Gastroesophageal sphincter (tissue), 4 donors: Measurements from ENCODE around the gene C6orf52. TPM values are rescaled to one million over a fixed set of nuclear protein-coding genes. Genes with fewer than 3 reads are reported as not detected.
"Not testable (repeated sequence)": the region's sequence is repeated elsewhere in the genome, so short reads cannot be mapped to it uniquely, and the experiment has no call there.

ENCODE experiments used
- ATAC-seq: fragments of 150-250 bp; one replicate; pipeline ENCODE4 v1.9.1; 2016; ENCODE audit warnings: mild to moderate bottlenecking, moderate library complexity
- H3K27ac ChIP-seq, 4 donors: fragments of 200-600 bp; sonication (generic) in 3 of 4; 1 replicate in 3 of 4; 2 replicates in 1 of 4; pipeline ENCODE4 v1.5.1; 2016 to 2019
- H3K27me3 ChIP-seq: fragments of 200-600 bp; sonication (generic); one replicate; pipeline ENCODE4 v1.5.1; 2019
- H3K36me3 ChIP-seq, 2 donors: fragments of 200-600 bp; sonication (generic); one replicate each; pipeline ENCODE4 v1.5.1; 2019; ENCODE audit warnings: control low read depth in 1 of 2
- H3K4me1 ChIP-seq, 3 donors: fragments of 200-600 bp; sonication (generic); 1 replicate in 2 of 3; 2 replicates in 1 of 3; pipeline ENCODE4 v1.5.1; 2016 to 2019; ENCODE audit warnings: control low read depth in 2 of 3
- H3K4me3 ChIP-seq, 2 donors: fragments of 200-600 bp; sonication (generic); one replicate each; pipeline ENCODE4 v1.5.1; 2019; ENCODE audit warnings: mild to moderate bottlenecking in 1 of 2, moderate library complexity in 1 of 2
- H3K9me3 ChIP-seq, 3 donors: fragments of 200-600 bp; sonication (generic); one replicate each; pipeline ENCODE4 v1.5.1; 2017 to 2019; ENCODE audit warnings: control low read depth in 2 of 3
- CTCF ChIP-seq, 4 experiments: fragments of 200-600 bp in 2 of 4; fragments of 450-650 bp in 2 of 4; sonication (generic) in 1 of 4; IDR thresholded peaks; one replicate each; pipeline ENCODE4 v1.5.1; 2017 to 2019; ENCODE audit warnings: antibody characterized with exemption in 4 of 4, mild to moderate bottlenecking in 2 of 4, moderate library complexity in 2 of 4
- EP300 ChIP-seq: sonication (generic); formaldehyde crosslinking; IDR thresholded peaks from one replicate; pipeline ENCODE4 v1.6.1; 2017; ENCODE audit warnings: antibody characterized with exemption, mild to moderate bottlenecking
- POLR2A ChIP-seq, 2 donors: fragments of 450-650 bp; IDR thresholded peaks; one replicate each; pipeline ENCODE4 v1.6.1; 2017; ENCODE audit warnings: antibody characterized with exemption in 2 of 2, mild to moderate bottlenecking in 2 of 2, moderate library complexity in 1 of 2
- POLR2AphosphoS5 ChIP-seq: sonication (generic); formaldehyde crosslinking; IDR thresholded peaks from one replicate; pipeline ENCODE4 v1.6.1; 2017; ENCODE audit warnings: antibody characterized with exemption
- WGBS, 2 donors: methylation state at CpG; one replicate each; pipeline ENCODE4 v1.1.5; 2018; ENCODE audit warnings: low coverage in 1 of 2; 5-methylcytosine and 5-hydroxymethylcytosine counted together
- total RNA-seq, 4 donors: library from RNA; depleted of rRNA; stranded (reverse); fragments of >200 nt; gene quantifications; one replicate each; pipeline ENCODE4 v1.1.0, GENCODE V29; 2016

C6orf52 gene
- total RNA-seq, 4 donors from 2014 or later = 2.5 TPM; not detected in 3

GRCh38 chr6:10662742-10663141 is 31.7 kb downstream of the C6orf52 start:
- TF ChIP-seq EP300 (no peak), POLR2AphosphoS5 (no peak), POLR2A (IDR thresholded peaks at IDR 0.05) (no peak), CTCF (IDR thresholded peaks at IDR 0.05) (no peak)
- H3K9me3 ChIP-seq = no peaks in the 10 kb centered on the region
- H3K27ac ChIP-seq = no peak overlapping the region
- 83 to 100% methylated on average over 1 to 2 of the region's 2 CpGs for WGBS, 2 donors
- H3K27me3 ChIP-seq = no peaks in the 10 kb centered on the region
- H3K4me3 ChIP-seq = no peak overlapping the region
- ATAC-seq = no peak
- H3K36me3 ChIP-seq = no peaks in the 10 kb centered on the region
- peaks cover 0 to 3% (median 0%) of the 10 kb centered on the region in 3 donors for H3K4me1 ChIP-seq

DNA sequence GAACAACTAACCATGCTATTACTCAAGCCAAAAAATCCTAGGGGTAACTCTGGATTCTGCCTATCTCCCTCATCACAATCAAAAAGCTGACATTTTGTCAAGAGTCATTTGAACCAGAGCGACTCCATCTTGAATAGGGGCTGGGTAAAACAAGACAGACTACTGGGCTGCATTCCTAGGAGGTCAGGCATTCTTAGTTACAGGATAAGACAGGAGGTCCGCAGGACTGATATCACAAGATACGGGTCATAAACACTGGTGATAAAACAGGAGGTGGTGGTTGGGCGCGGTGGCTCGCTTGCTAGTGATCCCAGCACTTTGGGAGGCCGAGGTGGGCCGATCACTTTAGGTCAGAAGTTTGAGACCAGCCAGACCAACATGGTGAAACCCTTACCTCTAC is 32.2 kb downstream of the C6orf52 start:
- Histone ChIP-seq H3K4me1 (peaks cover 0 to 5% (median 0%) of the 10 kb centered on the region in 3 donors), H3K36me3 (no peaks in the 10 kb centered on the region), H3K9me3 (no peaks in the 10 kb centered on the region), H3K27ac (no peak overlapping the region), H3K4me3 (no peak overlapping the region), H3K27me3 (no peaks in the 10 kb centered on the region)
- ATAC-seq = no peak
- TF ChIP-seq EP300 (no peak), POLR2AphosphoS5 (no peak), CTCF (IDR thresholded peaks at IDR 0.05) (no peak), POLR2A (IDR thresholded peaks at IDR 0.05) (no peak)
- 87 to 97% methylated on average over 3 to 5 of the region's 8 CpGs for WGBS, 2 donors

GRCh38 chr6:10660431-10661191 is 33.8 kb downstream of the C6orf52 start:
- H3K27ac ChIP-seq, H3K4me1 ChIP-seq, H3K36me3 ChIP-seq, H3K4me3 ChIP-seq, H3K9me3 ChIP-seq, H3K27me3 ChIP-seq, ATAC-seq: not testable (repeated sequence)
- 84 to 95% methylated on average over 7 of the region's 11 CpGs for WGBS, 2 donors

- Histone ChIP-seq H3K27ac (peak overlapping the region in 1 of 4 donors; percentile 74), H3K27me3 (no peaks in the 10 kb centered on the region), H3K4me1 (peaks cover 0 to 5% (median 0%) of the 10 kb centered on the region in 3 donors), H3K9me3 (no peaks in the 10 kb centered on the region), H3K4me3 (peak overlapping the region; percentile 40 to 41), H3K36me3 (no peaks in the 10 kb centered on the region)
- ATAC-seq = no peak
- TF ChIP-seq POLR2AphosphoS5 (no peak), CTCF (IDR thresholded peaks at IDR 0.05) (no peak), POLR2A (IDR thresholded peaks at IDR 0.05) (no peak), EP300 (no peak)
- 53% methylated on average over 7 of the region's 48 CpGs; no CpG with 5 or more reads in 1 of the 2 donors for WGBS, 2 donors
These were observed 34.6 kb downstream of the C6orf52 start for GRCh38 chr6:10659699-10660348.

DNA sequence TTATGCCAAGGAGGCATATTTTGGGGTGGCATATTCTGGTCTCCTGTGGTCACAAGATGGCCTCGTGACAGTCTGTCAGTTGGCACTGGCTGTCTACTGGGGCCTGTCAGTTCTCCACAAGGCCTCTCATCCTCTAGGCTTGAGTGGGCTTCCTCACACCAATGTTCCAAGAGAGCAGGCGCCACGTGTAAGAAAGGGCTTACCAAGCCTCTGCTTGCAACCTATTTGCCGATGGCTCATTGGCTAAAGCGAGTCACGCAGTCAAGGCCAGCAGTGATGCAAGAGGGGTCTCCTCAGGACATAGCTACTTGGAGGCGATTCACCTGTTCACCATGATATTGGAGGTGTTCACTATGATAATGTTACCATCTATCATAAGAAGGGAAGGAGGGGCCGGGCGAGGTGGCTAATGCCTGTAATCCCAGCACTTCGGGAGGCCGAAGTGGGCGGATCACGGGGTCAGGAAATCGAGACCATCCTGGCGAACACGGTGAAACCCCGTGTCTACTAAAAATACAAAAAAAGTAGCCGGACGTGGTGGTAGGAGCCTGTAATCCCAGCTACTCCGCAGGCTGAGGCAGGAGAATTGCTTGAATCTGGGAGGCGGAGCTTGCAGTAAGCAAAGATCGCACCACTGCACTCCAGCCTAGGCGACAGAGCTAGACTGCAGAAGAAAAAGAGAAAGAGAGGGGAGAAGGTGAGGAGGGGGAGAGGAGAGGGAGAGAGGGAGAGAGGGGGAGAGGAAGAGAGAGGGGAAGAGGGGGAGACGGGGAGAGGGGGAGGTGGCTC is 35.3 kb downstream of the C6orf52 start:
- Histone ChIP-seq H3K27me3 (no peaks in the 10 kb centered on the region), H3K4me3 (peak overlapping the region; percentile 40 to 41), H3K36me3 (no peaks in the 10 kb centered on the region), H3K9me3 (no peaks in the 10 kb centered on the region), H3K4me1 (peaks cover 0 to 5% (median 0%) of the 10 kb centered on the region in 3 donors), H3K27ac (peak overlapping the region in 1 of 4 donors; percentile 74)
- no peak for ATAC-seq
- WGBS, 2 donors = 73 to 81% methylated on average over 4 to 19 of the region's 24 CpGs
- TF ChIP-seq POLR2A (IDR thresholded peaks at IDR 0.05) (no peak), POLR2AphosphoS5 (no peak), EP300 (no peak), CTCF (IDR thresholded peaks at IDR 0.05) (no peak)
